IMR-90 (cell line): ENCODE data around the gene MAGI2. TPM values are rescaled to one million over a fixed set of nuclear protein-coding genes. Genes with fewer than 3 reads are reported as not detected.
A peak's percentile ranks its signal among the peaks of the same experiment; 100 is the strongest.

Experiments
- ATAC-seq: fragments of 200-7000 bp; cut with Tn5 transposase; 2 replicates; pipeline ENCODE4 v1.9.1; 2020; ENCODE audit warnings: low read depth, mild to moderate bottlenecking, moderate library complexity
- BruUV-seq: library from RNA; stranded (reverse); fragments of 400-500 nt; replicated peaks from 2 replicates; lab custom pipeline; 2021; lab: Mats Ljungman, UMichigan
- CTCF ChIA-PET: fragments of 300-600 bp; formaldehyde crosslinking; extraction: SDS; loops from one replicate; lab custom pipeline; 2021; ENCODE audit warnings: antibody characterized with exemption; lab: Yijun Ruan, JAX
- POLR2A ChIA-PET: fragments of 300-600 bp; sonication (Branson Sonifier 250); formaldehyde crosslinking; loops from one replicate; lab custom pipeline; 2022; ENCODE audit warnings: antibody characterized with exemption; ENCODE audit not compliant: unreplicated experiment; lab: Charles Lee
- DNase-seq: peaks from one replicate; pipeline ENCODE4 v3.0.0; 2013
- H2AFZ ChIP-seq: replicated peaks from 2 replicates; pipeline ENCODE3; 2013; ENCODE audit warnings: low read length, mild to moderate bottlenecking; ENCODE audit not compliant: poor library complexity
- H2AK5ac ChIP-seq: 2 replicates; pipeline ENCODE4 v1.6.1; 2013; ENCODE audit warnings: low read depth, low read length, inconsistent platforms
- H2AK9ac ChIP-seq: replicated peaks from 2 replicates; pipeline ENCODE3; 2013; ENCODE audit warnings: mild to moderate bottlenecking, low read depth, low read length, moderate library complexity; ENCODE audit not compliant: poor library complexity
- H2BK120ac ChIP-seq: 2 replicates; pipeline ENCODE4 v1.6.1; 2013; ENCODE audit warnings: low read depth, low read length, inconsistent platforms
- H2BK15ac ChIP-seq: 3 replicates; pipeline ENCODE4 v1.6.1; 2013; ENCODE audit warnings: low read depth, low read length, inconsistent platforms
- H2BK20ac ChIP-seq: 2 replicates; pipeline ENCODE4 v1.6.1; 2013; ENCODE audit warnings: low read depth, mild to moderate bottlenecking, inconsistent platforms, low read length, moderate library complexity
- H2BK5ac ChIP-seq: 2 replicates; pipeline ENCODE4 v1.6.1; 2013; ENCODE audit warnings: mild to moderate bottlenecking, low read depth, low read length, inconsistent platforms; ENCODE audit not compliant: poor library complexity, severe bottlenecking
- H3K14ac ChIP-seq: replicated peaks from 2 replicates; pipeline ENCODE4 v1.6.1; 2013; ENCODE audit warnings: low read depth, low read length, inconsistent platforms
- H3K18ac ChIP-seq: 2 replicates; pipeline ENCODE4 v1.6.1; 2013; ENCODE audit warnings: low read depth, low read length, control low read depth
- H3K23ac ChIP-seq: 2 replicates; pipeline ENCODE4 v1.6.1; 2013; ENCODE audit warnings: low read depth, low read length, inconsistent platforms
- H3K27ac ChIP-seq: 2 replicates; pipeline ENCODE4 v1.5.1; 2013; ENCODE audit warnings: mild to moderate bottlenecking, control low read depth, low read length; ENCODE audit not compliant: insufficient read depth
- H3K27me3 ChIP-seq: 2 replicates; pipeline ENCODE4 v1.6.1; 2013; ENCODE audit warnings: low read length; ENCODE audit not compliant: control insufficient read depth, insufficient read depth
- H3K36me3 ChIP-seq: 2 replicates; pipeline ENCODE4 v1.6.1; 2013; ENCODE audit warnings: low read length, mixed read lengths; ENCODE audit not compliant: control insufficient read depth, insufficient read depth
- H3K4ac ChIP-seq: 2 replicates; pipeline ENCODE4 v1.6.1; 2013; ENCODE audit warnings: low read depth, low read length, inconsistent platforms
- H3K4me1 ChIP-seq: 2 replicates; pipeline ENCODE4 v1.6.1; 2013; ENCODE audit warnings: low read length, mixed read lengths; ENCODE audit not compliant: control insufficient read depth, insufficient read depth
- H3K4me2 ChIP-seq: 2 replicates; pipeline ENCODE4 v1.6.1; 2013; ENCODE audit warnings: low read depth, mild to moderate bottlenecking, control low read depth, low read length, moderate library complexity
- H3K4me3 ChIP-seq: 2 replicates; pipeline ENCODE4 v1.5.1; 2013; ENCODE audit warnings: low read depth, mild to moderate bottlenecking, control low read depth, low read length, moderate library complexity; ENCODE audit not compliant: insufficient read depth
- H3K56ac ChIP-seq: 2 replicates; pipeline ENCODE4 v1.6.1; 2013; ENCODE audit warnings: low read length, inconsistent platforms; ENCODE audit not compliant: insufficient read depth; ENCODE audit errors: extremely low read depth
- H3K79me1 ChIP-seq, 2 experiments: 2 replicates each; pipeline ENCODE4 v1.6.1; 2013; ENCODE audit warnings: low read length in 2 of 2, inconsistent platforms in 1 of 2, low read depth in 1 of 2
- H3K9ac ChIP-seq: 2 replicates; pipeline ENCODE4 v1.6.1; 2013; ENCODE audit warnings: low read depth, low read length, control low read depth
- H3K9me1 ChIP-seq: 2 replicates; pipeline ENCODE4 v1.6.1; 2013; ENCODE audit warnings: low read length, inconsistent platforms; ENCODE audit not compliant: insufficient read depth
- H3K9me3 ChIP-seq: 2 replicates; pipeline ENCODE4 v1.6.1; 2013; ENCODE audit warnings: low read length; ENCODE audit not compliant: control insufficient read depth, insufficient read depth
- H4K20me1 ChIP-seq: 2 replicates; pipeline ENCODE4 v1.6.1; 2013; ENCODE audit warnings: low read length, inconsistent platforms; ENCODE audit not compliant: insufficient read depth
- H4K5ac ChIP-seq: 2 replicates; pipeline ENCODE4 v1.6.1; 2013; ENCODE audit warnings: mild to moderate bottlenecking, low read depth, low read length, control low read depth
- H4K8ac ChIP-seq, 2 experiments: 2 replicates each; pipeline ENCODE4 v1.6.1; 2013; ENCODE audit warnings: low read depth in 2 of 2, low read length in 2 of 2, control low read depth in 1 of 2, inconsistent platforms in 1 of 2
- H4K91ac ChIP-seq: 2 replicates; pipeline ENCODE4 v1.6.1; 2013; ENCODE audit warnings: low read depth, low read length, inconsistent platforms; ENCODE audit not compliant: insufficient read depth
- CTCF ChIP-seq: conservative IDR thresholded peaks from 2 replicates; pipeline ENCODE4 v1.5.1; 2012; ENCODE audit warnings: mild to moderate bottlenecking, low read depth, low read length, improper control_type of control experiment
- MXI1 ChIP-seq: IDR thresholded peaks from 2 replicates; pipeline ENCODE4 v1.6.1; 2012; ENCODE audit warnings: low read depth, mild to moderate bottlenecking, low read length, moderate library complexity, borderline replicate concordance
- WGBS, 2 experiments: methylation state at CpG; one replicate each; pipeline versions ENCODE4 v1.1.5 to v1.1.7; 2013; ENCODE audit warnings: missing lambda C conversion rate in 2 of 2; ENCODE audit not compliant: insufficient read length in 1 of 2; ENCODE audit errors: extremely low coverage in 2 of 2; 5-methylcytosine and 5-hydroxymethylcytosine counted together
- dilution Hi-C: fragments of 300-500 bp; cut with HindIII; formaldehyde crosslinking; loops from one replicate; pipeline ENCODE4 v1.14.3; 2018; ENCODE audit warnings: low sequenced_read_pairs; ENCODE audit not compliant: unreplicated experiment
- in situ Hi-C: fragments of 300-500 bp; cut with MboI; formaldehyde crosslinking; loops from 3 replicates; pipeline ENCODE4 v1.14.3; 2019; ENCODE audit warnings: low sequenced_read_pairs, inconsistent platforms, mixed read lengths
- intact Hi-C: fragments of 100-400 bp; cut with micrococcal nuclease; formaldehyde crosslinking; loops from 2 replicates; pipeline ENCODE4 v1.10.0; 2022
- polyA plus RNA-seq, 3 experiments: library from polyadenylated mRNA; depleted of rRNA; stranded (reverse); fragments of >200 nt; gene quantifications; 2 replicates each; pipeline ENCODE4 v1.2.3, GENCODE V29; 2012; ENCODE audit warnings: low replicate concordance in 1 of 3
- total RNA-seq: library from RNA; depleted of rRNA; stranded (reverse); fragments of >200 nt; gene quantifications from 2 replicates; pipeline ENCODE4 v1.2.3, GENCODE V29; 2012

MAGI2 gene
- total and polyA plus RNA-seq, 2 of the 4 experiments (the other 2 are of a cell fraction): 2.5 to 17.9 TPM

GRCh38 chr7:78039790-78040776, 1413.4 kb downstream of the MAGI2 start:
- Histone ChIP-seq H3K18ac (no peak overlapping the region), H3K9me1 (no peaks in the 10 kb centered on the region), H3K27me3 (no peaks in the 10 kb centered on the region), H3K4me1 (no peaks in the 10 kb centered on the region), H3K14ac (no peak overlapping the region), H3K23ac (no peak overlapping the region), H4K8ac (no peak overlapping the region), H2BK20ac (no peak overlapping the region), H2BK120ac (no peak overlapping the region), H3K56ac (no peak overlapping the region), H2AFZ (peak overlapping the region; percentile 3), H4K20me1 (no peaks in the 10 kb centered on the region), H3K9me3 (no peaks in the 10 kb centered on the region), H4K5ac (no peak overlapping the region), H3K4ac (no peak overlapping the region), H3K36me3 (no peaks in the 10 kb centered on the region), H2AK5ac (no peak overlapping the region), H2BK5ac (no peak overlapping the region), H3K4me3 (no peak overlapping the region), H2AK9ac (no peak overlapping the region), H4K91ac (no peak overlapping the region), H3K9ac (no peak overlapping the region), H3K27ac (no peak overlapping the region), H3K79me1 (no peaks in the 10 kb centered on the region), H2BK15ac (no peak overlapping the region), H3K4me2 (no peak overlapping the region)
- BruUV-seq: no TSS peak
- ATAC-seq: no peak
- 79% methylated on average over 8 of the region's 40 CpGs; no CpG with 5 or more reads in 1 of the 2 experiments for WGBS, 2 experiments
- DNase-seq: no peak
- CTCF ChIA-PET: interaction anchor here (0.6 kb wide), 1 partner anchor 17 kb away, joined by 4 read pairs; no protein-coding TSS in a partner anchor
- peak; percentile 26; the same call in 1 of the 2 replicates for TF ChIP-seq CTCF
- no peak for TF ChIP-seq MXI1
- in situ Hi-C loops: no loop called here
- POLR2A ChIA-PET: no interaction called here
- intact Hi-C loops: no loop called here
- dilution Hi-C loops: no loop called here
